ENCODE data around the gene SCYL1. TPM values are rescaled to one million over a fixed set of nuclear protein-coding genes. Genes with fewer than 3 reads are reported as not detected.

The SCYL1 gene
- total and polyA plus RNA-seq, 2 donors (not counting 1 experiment from before 2014, with no cell fraction given): 76.5 to 85.5 TPM

- H3K4me1 Mint-ChIP-seq: peaks cover 67% of the 10 kb centered on the region
- CTCF ChIA-PET: interaction anchor here (0.6 to 5.5 kb wide), 7 partner anchors 13 to 1036 kb away, joined by 3 to 97 read pairs (median 4); partner anchors contain the start of genes MAP3K11, PCNX3 and SIPA1
Observed at GRCh38 chr11:65574811-65575567, 50.1 kb downstream of the SCYL1 start.

More at GRCh38 chr11:65574811-65575567, 50.1 kb downstream of the SCYL1 start:
- H3K4me3 Mint-ChIP-seq: peak overlapping the region; percentile 98
- Histone ChIP-seq H3K79me2 (ENCODE audit: control insufficient read depth, insufficient read depth, low read length) (peaks cover 36% of the 10 kb centered on the region), H3K36me3 (replicated peaks in 1 of 2; ENCODE audit: control extremely low read depth in 1 of 2, control insufficient read depth in 1 of 2, extremely low read depth in 1 of 2, insufficient read depth in 2 of 2, low read length in 1 of 2) (peaks cover 3 to 18% of the 10 kb centered on the region in 2 experiments), H3K4me2 (replicated peaks; ENCODE audit: low read depth, low read length, poor library complexity, severe bottlenecking) (peak overlapping the region; percentile 100), H3K27ac (ENCODE audit: low read length in 2 of 2) (peak overlapping the region; percentile 84 to 93), H2AFZ (ENCODE audit: insufficient read depth, low read depth, low read length, poor library complexity, severe bottlenecking) (peak overlapping the region; percentile 62), H3K4me1 (ENCODE audit: control insufficient read depth in 2 of 2, insufficient read depth in 2 of 2, low read length in 2 of 2) (peaks cover 42 to 65% of the 10 kb centered on the region in 2 donors), H3K4me3 (ENCODE audit: control extremely low read depth in 1 of 5, extremely low read depth in 1 of 5, insufficient read depth in 1 of 5, low read depth in 2 of 5, low read length in 4 of 5) (peak overlapping the region; percentile 52 to 92 (median 70)), H4K20me1 (ENCODE audit: control insufficient read depth, insufficient read depth, low read length, poor library complexity, severe bottlenecking) (peaks cover 43% of the 10 kb centered on the region), H3K27me3 (replicated peaks in 1 of 4; ENCODE audit: control extremely low read depth in 1 of 4, control insufficient read depth in 3 of 4, insufficient read depth in 4 of 4, low read length in 3 of 4) (no peaks in the 10 kb centered on the region), H3K9ac (ENCODE audit: low read length) (peak overlapping the region; percentile 83), H3K9me3 (ENCODE audit: control extremely low read depth in 1 of 3, control insufficient read depth in 2 of 3, insufficient read depth in 1 of 3, low read length in 2 of 3) (no peaks in the 10 kb centered on the region)
- peak overlapping the region; percentile 98 for H3K27ac Mint-ChIP-seq
- H3K9me3 Mint-ChIP-seq (ENCODE audit: insufficient read depth): no peaks in the 10 kb centered on the region
- POLR2A ChIA-PET: interaction anchor here (0.6 to 7.5 kb wide), 9 partner anchors 13 to 1280 kb away, joined by 3 to 53 read pairs (median 8); partner anchors contain the start of genes MAP3K11, MUS81 and PCNX3
- TF ChIP-seq CTCF (IDR thresholded peaks at IDR 0.05) (no peak), EZH2 (IDR thresholded peaks at IDR 0.05; ENCODE audit: borderline replicate concordance, insufficient read depth, low read depth, low read length, poor library complexity, severe bottlenecking) (no peak)
- under 1% methylated on average over 23 of the region's 28 CpGs for WGBS (ENCODE audit: insufficient coverage)
- ATAC-seq (ENCODE audit: low read depth) (no peak), DNase-seq (peak; percentile 74)
- intact Hi-C loops (cut with micrococcal nuclease): loop anchor here (1.0 to 10.0 kb wide), 7 partner anchors 13 to 830 kb away; partner anchors contain the start of genes BANF1, CFL1, EIF1AD and PCNX3
- H3K27me3 Mint-ChIP-seq: no peaks in the 10 kb centered on the region

Data from B cell (primary cell).